Fibroblast of skin of left quadriceps (primary cell): Measurements from ENCODE around the gene GJA3.

Source experiments
- DNase-seq, 2 experiments: peaks; one replicate each; pipeline ENCODE4 v3.0.0-alpha.2; 2013; ENCODE audit warnings: low read depth in 2 of 2

Gene GJA3

DNA sequence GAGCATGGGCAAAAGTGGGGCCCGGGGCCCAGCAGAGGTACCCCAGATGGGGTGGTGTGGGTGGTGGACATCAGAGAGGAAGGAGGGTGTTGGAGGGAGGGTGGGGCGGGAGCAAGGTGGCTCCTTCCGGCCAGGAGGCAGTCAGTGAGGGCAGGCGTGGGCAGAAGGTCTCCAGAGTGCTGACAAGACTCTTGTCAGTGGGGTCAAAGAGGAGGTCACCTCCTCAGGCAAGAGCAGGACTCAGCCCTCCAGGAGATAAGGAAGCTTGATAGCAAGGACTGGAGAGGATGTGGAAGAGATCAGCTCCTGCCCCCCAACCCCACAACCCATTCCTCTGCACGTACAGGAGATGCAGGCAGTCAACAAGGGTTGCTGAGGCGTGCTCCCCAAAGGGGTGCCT, 9.8 kb downstream of the GJA3 start:
- no peak for DNase-seq

DNA sequence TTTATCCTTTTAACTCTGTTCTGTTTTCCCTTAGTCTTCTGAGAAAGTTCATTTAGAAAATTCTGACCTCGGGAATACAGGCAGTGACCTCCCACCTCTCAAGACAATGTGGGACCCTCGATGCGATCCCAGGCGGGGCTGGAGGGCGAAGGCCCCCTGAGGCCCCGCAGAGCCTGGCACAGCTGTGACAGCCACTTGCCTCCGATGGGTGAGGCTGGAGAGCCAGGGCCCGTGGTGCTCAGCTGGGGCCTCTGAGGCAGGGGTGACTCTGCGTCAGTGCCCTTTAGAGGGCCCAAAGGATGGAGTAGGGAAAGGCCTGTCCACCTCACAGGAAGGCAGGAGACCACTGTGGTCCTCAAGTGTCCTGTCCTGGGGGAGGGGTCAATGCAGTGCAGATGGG, 10.3 kb downstream of the GJA3 start:
- DNase-seq = no peak

GRCh38 chr13:20149762-20150161, 11.1 kb downstream of the GJA3 start:
- no peak for DNase-seq

DNA sequence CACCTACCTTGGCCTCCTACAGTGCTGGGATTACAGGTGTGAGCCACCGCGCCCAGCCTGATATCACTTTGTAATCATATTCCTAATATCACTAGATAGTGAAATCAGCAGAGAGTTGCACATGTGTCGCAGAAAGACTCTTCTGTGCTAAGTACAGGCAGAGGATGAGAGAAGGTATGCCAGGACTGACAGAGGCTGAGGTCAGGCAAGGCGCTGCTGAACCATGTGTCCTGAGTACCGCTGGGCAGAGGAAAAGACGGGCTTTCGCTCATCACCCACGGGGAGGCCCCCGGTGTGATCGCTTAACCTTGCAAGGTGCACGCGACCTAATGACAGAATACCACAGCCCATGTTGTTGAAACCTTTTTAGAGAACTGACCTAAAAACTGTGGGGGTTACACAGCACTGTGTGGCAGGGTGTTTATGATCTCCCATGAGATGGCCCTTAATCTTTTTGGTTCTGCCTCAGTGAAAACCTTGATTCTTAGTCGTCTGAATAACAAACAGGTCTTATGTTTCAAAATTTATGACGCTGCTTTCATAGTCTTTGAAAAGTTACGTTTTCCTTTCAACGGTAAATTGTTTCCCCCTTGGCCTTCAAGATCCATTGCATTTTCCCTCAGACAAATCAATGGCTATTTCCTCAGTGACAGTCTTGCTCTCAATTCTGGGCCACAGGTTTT, 12.2 kb downstream of the GJA3 start:
- no peak for DNase-seq

- no peak for DNase-seq
These were observed 14.5 kb downstream of the GJA3 start for GRCh38 chr13:20146381-20146780.

GRCh38 chr13:20145521-20145920, 15.3 kb downstream of the GJA3 start:
- no peak for DNase-seq

- no peak for DNase-seq
These were observed 16.6 kb downstream of the GJA3 start for GRCh38 chr13:20144141-20144850.

- no peak for DNase-seq
These were observed 17.8 kb downstream of the GJA3 start for GRCh38 chr13:20142927-20143480.

DNA sequence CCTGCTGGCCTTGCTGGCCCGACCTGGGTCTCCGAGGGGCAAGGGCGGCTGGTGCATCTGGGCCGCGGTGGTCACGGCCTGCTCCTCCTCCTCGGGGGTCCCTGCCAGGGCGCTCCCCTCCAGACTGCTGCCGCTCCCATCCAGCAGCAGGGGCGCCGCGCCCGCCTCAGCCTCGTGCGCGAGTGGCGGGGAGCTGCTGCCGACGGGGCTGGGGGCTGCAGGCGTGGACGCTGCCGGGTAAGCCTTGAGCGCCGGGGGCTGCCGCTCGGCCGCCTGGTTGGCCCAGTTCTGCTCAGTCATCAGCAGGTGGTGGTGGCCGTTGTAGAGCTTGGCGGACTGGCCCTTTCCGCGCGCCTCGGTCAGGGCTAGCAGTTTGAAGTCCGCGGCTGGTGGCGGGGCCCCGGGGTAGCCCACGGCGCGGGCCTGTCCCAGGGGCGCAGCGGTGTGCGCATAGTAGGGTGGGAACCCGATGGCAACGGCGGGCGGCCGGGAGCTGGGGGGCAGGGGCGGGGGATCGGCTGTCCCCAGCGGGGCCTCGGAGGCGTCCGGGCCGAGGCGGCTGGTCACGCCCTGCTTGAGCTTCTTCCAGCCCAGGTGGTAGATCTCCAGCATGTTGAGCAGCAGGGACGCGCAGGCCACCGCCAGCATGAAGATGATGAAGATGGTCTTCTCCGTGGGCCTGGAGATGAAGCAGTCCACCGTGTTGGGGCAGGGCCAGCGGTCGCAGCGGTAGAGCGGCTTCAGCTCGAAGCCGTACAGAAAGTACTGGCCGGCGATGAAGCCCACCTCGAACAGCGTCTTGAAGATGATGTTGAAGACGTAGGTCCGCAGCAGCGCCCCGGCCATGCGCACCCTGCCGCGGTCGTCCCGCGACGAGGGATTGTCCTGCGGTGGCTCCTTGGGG, 18.6 kb downstream of the GJA3 start:
- DNase-seq = no peak

DNA sequence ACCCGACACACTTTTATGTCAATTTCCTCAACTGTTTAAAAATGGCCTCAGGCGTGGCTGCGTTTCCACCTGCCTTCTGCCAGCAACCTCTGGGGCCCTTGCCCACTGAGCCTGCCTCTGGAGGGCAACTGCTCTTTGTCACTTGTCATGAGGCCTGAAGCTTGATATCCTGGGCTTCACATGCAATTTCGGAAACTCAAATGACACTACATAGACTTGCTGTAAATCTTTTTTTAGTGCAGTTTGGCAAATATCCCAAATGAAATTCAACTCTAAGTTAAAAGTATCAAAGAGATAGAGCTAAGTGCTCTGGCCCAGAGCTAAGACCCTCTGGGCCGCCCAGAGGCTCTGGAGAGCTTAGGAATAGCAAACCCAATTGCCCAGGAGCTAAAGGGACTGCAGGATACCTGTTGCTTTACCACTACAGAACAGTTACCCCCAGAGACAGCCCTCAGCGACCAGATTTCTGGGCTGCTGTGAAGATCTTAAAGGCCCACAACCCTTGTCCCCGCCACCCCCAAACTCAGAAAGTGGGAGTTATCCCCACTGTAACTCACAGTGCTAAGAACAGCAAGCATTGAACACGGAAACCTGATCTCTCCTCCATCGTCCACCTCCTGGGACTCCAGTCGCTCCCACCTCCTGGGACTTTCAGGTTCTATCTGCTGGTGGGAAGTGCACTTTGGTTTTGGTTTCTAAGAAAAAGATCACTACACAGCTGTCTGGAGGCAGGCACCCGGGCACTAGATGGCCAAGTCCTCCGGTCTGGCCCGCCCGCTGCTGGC, 19.4 kb downstream of the GJA3 start:
- no peak for DNase-seq

DNA sequence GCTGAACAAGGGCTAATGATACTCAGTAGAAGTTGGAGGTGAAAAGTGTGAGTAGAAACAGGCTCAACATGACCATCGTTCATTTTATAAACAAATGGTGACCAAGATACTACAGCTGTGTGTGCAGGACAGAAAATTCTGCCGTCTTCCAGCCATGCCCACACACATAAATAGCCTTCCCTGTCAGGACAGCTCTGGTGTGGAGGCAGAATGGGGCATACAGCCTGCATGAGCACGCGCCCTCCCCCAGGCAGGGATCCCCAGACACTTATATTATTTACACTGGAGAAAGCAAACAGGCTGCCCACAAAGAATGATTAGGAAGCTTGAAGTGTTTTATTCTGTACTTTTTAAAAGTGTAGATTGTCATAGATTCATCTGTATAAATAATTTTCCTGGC, 20.4 kb downstream of the GJA3 start:
- no peak for DNase-seq

DNA sequence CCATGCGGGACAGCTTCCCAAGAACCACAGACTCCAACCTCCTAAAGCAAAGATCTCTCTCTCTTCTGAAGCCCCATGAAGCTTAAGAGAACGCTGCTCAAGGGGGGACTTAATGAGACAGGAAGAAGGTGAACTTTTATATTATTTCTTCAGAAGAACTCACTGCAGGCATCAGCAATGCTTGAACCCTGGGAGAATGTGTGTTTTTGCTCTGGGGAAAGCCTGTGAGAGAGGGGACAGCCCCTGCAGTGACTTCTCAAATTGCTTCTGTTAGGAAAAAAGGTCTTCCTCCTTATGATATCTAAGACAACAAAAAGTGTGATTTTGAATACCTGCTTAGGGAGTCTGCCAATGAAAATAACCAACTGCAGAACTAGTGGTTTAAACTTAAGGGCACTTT, 23.0 kb downstream of the GJA3 start:
- DNase-seq = no peak

GRCh38 chr13:20136781-20137703, 23.8 kb downstream of the GJA3 start:
- no peak for DNase-seq

GRCh38 chr13:20134732-20135131, 26.1 kb downstream of the GJA3 start:
- DNase-seq = no peak

DNA sequence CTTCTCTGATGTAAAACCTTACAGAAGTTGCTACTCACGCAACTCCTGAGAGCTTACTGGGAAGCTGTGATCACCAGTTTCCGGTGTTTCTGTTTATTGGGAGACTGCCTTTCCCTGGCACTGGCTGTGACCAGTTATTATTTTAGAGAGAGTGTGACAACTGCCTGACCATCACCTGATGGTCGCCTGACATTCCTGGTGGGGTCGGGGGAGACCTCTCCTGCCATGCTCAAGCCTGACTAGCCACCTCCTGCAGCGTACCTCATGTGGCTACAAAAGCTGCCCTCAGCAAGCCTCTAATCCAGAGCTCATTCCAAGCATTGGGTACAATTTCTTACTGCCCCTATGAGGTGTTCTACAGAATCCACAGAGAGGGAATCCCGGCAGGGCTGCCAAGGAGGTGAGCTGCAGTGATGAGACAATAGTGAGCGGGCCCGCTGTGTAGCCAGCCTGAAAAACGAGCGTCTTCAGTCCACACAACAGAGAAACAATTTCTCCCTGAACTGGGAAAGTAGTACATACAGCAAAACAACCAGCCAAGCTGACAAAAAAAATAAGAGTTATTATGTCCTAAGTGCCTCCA, 28.7 kb downstream of the GJA3 start:
- no peak for DNase-seq

DNA sequence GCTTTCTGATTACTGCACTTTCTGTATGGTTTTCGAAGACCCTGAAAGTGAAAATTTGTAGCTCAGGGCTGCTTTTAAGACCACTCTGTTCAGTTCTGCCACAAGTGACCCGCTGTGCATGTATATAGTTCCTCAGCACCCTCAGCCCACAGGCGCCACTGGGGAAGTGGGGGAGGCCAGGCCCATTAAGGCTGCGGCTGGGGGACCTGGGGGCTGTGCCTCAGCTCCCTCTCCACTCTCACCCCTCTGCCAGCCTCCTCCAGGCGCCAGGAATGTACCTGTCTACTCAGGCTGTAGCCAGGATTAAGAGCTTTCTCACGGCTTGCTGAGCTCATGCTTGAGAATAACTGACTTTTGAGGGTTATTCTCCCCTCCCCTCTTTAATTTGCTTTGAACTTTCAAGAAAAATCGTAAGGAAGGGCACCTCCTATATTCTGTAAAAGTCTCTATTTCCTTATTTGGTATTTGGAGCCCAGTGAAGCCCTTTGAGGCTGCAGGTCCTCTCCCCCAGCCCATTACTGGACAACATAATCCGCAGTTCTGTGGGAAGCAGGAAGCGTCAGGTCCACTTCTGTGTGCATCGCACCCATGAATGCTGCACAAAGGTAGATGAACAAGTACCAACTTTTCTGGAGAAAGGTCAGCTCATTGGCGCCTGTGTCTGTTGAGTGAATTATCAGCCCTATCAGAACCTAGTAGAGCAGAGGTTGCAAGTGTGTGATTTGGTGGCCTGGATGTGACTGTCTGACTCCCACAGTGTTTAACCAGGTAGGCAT, 29.6 kb downstream of the GJA3 start:
- no peak for DNase-seq

- DNase-seq = no peak
These were observed 30.2 kb downstream of the GJA3 start for GRCh38 chr13:20130652-20131051.

- DNase-seq = no peak
These were observed 30.8 kb downstream of the GJA3 start for GRCh38 chr13:20130012-20130411.

- DNase-seq = no peak
These were observed 31.8 kb downstream of the GJA3 start for GRCh38 chr13:20129076-20129475.
